HG03095 (cell line): Measurements from ENCODE around the gene CDK19.
"Not testable (repeated sequence)": the region's sequence is repeated elsewhere in the genome, so short reads cannot be mapped to it uniquely, and the experiment has no call there.

Experiments used
- ATAC-seq: cut with Tn5 transposase; IDR thresholded peaks from one replicate; pipeline ENCODE4 v1.9.1; 2021; ENCODE audit warnings: moderate library complexity; ENCODE audit not compliant: unreplicated experiment

The CDK19 gene

DNA sequence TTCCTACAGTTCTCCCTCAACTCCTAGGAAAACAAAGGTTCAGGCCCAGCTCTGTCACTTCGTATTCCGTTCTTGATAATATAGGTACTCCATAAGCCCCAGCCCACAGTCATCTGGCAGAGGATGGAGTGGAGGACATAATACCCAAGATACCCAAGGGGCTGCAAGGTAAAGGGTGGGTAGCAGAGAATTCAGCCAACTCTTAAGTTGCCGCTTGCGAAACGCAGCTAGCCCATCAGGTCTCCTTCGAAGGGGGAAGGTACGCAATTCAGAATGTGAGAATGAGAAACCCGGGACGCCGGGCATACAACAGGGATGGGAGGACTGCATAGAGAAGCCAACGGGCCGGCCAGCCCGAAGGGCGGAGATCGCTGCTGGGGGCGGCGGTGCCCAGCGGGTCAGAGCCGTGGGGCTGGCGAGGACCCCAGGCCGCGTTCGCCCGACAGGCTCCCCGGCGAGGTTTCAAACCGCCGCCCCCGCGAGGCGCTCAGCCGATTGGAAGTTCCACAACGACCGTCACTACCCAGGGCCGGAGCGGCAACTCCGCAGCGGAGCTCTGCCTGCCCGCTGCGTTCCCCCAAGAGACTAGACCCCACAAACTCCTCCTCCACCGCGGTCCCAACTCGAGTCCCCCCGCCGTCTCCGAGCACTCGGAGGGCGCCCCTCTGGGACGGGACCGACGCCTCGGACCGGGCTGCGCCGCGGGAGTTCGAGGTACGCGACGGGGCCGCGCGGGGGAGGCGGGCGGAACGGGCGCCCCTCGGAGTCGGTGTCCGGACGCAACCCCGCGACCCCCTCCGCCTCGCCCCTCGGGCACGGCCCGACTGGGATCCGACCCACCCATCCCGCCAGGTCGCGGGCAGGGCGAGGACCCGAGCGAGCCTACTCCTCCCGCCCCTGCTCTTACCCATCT is 911 bp downstream of the CDK19 start:
- peak; percentile 17 for ATAC-seq

DNA sequence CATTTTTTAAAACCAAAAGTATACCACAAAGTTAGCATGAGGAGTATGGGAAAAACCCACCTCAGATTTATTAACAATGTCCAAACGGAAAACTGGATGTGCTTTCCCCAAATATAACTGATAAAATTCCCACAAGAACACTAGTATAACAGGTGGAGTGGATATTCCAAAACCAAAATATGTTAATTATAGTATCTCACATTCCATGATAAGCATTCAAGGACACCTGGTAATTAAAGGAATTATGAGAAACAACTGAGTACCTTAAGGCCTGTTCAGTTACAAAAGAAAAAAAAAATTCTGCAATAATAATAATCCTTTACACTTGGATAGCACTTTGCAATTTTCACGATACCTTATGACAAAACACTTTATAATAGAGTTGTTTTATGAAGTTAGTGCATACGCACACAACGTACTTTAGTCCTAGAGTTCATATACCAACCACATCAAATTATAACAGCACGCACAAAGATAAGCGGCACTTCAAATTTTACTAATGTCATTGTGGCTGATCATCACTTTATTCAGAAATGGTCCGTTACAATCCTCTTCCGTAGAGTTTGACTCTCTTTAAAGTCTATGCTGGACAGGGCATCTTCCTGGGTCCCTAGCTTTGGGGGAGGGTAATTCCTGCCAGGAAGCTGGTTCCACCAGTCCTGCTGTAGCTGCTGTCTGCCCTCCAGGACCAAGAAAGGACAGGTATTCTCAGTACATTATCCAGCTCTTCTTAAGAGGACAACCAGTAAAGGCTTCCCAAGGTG is 1.7 kb downstream of the CDK19 start:
- no peak for ATAC-seq

DNA sequence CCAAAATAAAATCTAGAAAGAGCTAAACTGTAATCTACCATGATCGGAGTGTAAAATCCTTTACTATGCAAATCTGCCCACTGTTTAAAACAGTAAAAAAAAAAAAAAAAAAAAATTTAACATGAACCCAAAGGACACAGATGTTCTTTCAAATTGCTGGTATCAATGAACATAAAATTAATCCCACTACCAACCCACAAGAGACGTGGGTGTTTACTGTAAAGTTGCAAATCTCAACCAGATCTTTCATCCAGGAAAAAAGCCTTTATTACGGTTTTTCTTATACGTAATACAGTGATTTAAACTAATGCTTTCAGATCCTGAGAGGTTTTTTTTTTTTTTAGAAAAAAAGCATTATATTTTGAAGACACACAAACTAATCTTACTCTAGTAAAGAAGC is 2.5 kb downstream of the CDK19 start:
- ATAC-seq = no peak

GRCh38 chr6:110810896-110811586 is 4.2 kb downstream of the CDK19 start:
- ATAC-seq = peak; percentile 23

DNA sequence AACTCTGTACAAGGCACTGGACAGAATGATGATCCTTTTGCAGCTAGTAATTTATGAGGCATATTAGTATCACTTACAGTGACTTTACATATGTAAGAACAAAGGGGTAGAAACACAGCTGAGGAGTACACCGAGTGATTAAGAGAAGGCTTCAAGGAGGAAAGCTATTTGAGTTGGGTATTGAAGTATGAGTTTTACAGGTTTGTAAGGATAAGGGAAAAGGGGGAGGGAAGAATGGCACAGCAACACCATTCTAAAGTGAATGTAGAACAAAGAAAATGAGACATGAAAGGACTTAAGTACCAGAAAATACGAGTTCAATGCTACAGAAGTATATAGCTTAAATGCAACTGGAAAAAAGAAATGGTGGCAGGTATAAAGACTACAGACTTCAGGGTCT is 5.5 kb downstream of the CDK19 start:
- no peak for ATAC-seq

- not testable (repeated sequence) for ATAC-seq
These were observed 13.1 kb downstream of the CDK19 start for GRCh38 chr6:110802175-110802574.

- no peak for ATAC-seq
These were observed 14.5 kb downstream of the CDK19 start for GRCh38 chr6:110800839-110801196.

DNA sequence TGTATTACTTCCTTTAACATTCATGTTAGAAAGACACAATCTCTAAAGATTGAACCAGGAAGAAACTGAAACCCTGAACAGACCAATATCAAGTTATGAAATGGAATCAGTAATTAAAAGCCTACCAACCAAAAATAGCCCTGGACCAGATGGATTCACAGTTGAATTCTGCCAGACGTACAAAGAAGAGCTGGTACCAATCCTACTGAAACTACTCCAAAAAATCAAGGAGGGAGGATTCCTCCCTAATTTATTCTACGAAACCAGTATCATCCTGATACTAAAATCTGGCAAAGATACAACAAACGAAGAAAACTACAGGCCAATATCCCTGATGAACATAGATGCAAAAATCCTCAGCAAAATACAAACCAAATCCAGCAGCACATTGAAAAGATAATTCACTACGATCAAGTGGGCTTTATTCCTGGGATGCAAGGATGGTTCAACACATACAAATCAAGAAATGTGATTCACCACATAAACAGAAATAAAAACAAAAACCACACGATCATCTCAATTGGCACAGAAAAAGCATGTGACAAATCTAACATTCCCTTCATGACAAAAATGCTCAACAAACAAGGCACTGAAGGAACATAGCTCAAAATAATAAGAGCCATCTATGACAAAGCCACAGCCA is 15.0 kb downstream of the CDK19 start:
- no peak for ATAC-seq

- no peak for ATAC-seq
These were observed 15.6 kb downstream of the CDK19 start for GRCh38 chr6:110799655-110800054.

DNA sequence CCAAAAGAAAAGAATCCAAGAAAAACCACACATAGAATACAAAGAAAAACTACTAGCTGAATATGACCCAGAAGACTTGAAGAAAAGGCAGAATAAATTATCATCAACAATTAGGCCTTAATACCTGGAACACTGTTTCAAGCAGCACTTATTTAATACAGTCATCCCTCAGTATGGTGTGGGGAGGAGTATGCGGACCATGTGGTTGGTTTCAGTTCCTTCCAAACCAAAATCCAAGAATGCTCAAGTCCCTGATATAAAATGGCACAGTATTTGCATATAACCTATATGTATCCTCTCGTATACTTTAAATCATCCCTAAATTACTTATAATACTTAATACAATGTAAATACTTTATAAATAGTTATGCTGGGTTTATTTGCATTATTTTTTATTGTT is 16.1 kb downstream of the CDK19 start:
- no peak for ATAC-seq

- no peak for ATAC-seq
These were observed 20.0 kb downstream of the CDK19 start for GRCh38 chr6:110795271-110795670.

DNA sequence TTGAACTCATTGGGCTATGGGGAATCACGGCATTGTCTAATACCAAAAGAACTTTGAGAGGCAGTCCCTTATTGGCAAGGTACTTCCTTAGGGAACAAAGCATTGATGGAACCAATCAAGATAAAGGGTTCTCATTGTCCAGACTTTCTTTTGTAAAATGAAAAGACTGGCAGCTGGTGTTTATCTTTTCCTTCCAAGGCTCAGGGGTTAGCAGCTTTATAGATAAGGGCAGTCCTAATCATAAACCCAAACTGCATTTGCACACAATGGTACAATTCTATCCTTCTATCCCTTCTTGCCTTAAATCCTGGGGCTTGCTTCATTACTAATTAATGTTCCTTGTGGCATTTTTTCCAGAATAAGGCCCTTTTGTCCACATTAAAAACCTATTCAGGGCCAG is 28.6 kb downstream of the CDK19 start:
- no peak for ATAC-seq

DNA sequence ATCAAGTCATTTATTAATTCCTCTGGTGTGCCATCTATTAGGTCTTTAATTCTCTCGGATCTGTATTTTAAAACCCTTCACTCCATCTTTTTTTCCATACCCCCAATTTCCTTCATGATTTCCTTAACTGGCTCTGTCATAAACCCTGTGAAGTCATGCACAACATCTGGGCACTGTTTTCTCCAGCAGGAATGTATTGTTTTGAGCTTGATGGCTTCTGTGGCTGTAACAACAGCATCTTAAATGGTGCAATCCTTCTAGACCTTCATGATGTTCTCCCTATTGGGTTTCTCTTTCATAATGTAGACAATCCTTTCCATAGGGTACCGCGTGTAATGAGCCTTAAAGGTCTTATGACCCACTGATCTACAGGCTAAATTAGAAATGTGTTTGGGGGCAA is 29.0 kb downstream of the CDK19 start:
- no peak for ATAC-seq

DNA sequence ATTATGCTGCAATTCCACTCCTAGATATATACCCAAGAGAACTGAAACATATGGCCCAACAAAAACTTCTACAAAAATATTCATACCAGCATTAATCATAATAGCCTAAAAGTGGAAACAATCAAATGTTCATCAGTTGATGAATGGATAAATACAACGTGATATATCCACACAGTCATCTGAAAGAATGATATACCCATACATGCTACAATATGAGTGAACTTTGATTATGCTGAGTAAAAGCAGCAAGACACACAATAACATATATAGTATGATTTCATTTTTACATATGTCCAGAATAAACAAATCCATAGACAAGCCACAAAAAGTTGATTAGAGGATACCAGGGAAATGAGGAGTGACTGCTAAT is 30.7 kb downstream of the CDK19 start:
- peak; percentile 25 for ATAC-seq

- no peak for ATAC-seq
These were observed 33.6 kb downstream of the CDK19 start for GRCh38 chr6:110781522-110782214.

DNA sequence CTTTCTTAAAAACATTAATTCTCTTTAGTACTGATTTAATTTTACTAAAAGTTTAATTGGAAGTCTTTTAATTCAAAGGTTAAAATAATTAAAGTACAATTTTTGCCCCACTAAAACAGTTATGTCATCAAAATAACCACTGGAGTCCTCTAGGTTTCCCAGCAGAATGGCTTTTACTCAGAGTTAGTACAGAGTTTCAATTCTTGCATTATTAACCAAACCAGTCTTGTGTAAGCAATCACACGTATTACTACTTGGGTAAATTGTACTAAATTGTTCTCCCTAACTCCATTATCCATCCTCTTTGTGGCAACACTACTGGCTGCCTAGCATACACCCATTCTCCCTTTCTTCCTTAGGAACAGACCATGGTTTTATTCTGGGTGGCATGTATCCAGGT is 36.9 kb downstream of the CDK19 start:
- ATAC-seq = no peak

DNA sequence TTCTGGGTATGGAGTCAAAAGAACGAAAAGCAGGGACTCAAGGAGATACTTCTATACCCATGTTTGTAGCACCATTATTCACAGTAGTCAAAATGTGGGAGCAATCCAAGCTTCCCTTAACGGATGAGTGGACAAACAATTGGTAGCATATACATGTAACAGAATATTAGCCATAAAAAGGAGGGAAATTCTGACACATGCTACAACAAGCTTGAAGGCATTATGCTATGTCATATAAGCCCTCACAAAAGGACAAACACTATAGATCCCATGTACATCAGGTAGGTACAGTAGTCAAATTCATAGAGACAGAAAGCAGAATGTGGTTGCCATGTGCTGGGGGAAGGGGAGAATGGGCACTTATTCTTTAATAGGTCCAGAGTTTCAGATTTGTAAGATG is 37.6 kb downstream of the CDK19 start:
- ATAC-seq = no peak

DNA sequence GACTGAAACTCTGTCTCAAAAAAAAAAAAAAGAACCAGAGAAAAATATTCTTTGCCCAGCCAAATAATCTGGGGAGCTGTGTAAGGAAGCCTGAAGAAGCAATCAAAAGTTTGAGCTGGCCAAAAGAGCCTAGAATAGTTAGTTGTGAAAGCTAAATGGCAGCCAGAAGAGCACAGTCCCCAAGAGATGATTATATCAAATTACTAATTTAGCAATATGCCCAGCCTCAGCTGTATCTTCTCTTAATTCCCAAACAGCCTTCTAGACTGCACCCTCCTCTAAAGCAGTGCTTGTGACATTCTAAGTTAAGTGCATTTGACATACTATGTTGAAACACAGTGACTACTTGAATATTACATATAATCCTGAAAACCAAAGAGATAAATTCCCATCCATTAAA is 38.9 kb downstream of the CDK19 start:
- ATAC-seq = no peak

DNA sequence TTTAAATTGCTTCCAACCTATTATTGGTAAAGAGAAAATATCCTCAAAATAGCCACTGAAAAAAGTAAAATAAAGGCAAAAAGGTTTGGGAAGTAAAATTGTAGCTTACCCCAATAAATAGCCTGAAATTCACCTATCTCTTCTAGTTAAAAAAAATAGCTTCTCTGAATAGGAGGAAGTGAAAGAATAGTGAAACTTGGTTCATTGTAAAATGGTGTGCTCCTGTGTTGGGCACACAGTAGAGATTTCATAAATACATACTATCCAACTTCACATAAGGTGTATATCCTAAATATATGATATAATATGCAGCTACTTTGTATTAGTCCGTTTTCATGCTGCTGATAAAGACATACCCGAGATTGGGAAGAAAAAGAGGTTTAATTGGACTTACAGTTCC is 45.3 kb downstream of the CDK19 start:
- no peak for ATAC-seq

DNA sequence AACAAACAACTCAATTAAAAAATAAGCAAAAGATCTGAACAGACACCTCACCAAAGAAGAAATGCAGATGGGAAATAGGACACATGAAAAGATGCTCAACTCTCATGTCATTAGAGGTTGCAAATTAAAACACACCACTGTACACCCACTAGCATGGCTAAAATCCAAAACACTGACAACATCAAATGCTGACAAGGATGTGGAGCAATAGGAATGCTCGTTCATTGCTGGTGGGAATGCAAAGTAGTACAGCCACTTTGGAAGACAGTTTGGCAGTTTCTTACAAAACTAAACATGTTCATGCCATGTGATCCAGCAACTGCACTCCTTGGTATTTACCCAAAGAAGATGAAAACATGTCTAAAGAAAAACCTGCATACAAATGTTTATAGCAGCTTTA is 47.2 kb downstream of the CDK19 start:
- no peak for ATAC-seq

DNA sequence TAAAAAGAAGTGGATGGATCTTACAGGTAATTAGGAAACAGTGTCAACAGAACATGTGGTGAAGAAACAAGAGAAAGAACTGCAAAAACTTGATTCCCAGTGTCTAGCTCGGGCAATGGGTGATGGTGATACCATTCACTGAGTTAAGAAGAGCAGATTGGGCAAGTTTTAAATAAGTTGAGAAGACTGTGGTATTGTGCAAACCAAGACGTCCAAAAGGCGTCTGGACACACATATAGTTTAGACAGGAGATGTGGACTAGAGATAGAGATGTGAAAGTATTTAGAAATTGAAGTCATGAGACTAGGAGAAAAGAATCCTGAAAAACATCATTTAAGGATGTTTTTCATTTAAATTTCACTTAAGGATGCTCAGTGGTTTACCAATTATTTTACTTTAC is 53.9 kb downstream of the CDK19 start:
- ATAC-seq = no peak
